GM21786 (cell line): ENCODE measurements around the gene SEC24D.

Experiments used
- ATAC-seq: cut with Tn5 transposase; IDR thresholded peaks from one replicate; pipeline ENCODE4 v1.9.1; 2021; ENCODE audit not compliant: unreplicated experiment

The SEC24D gene

GRCh38 chr4:118846979-118847378 lies 11.1 kb upstream of the SEC24D start:
- no peak for ATAC-seq

GRCh38 chr4:118845552-118846050 lies 9.7 kb upstream of the SEC24D start:
- ATAC-seq = no peak

GRCh38 chr4:118843237-118843636 lies 7.3 kb upstream of the SEC24D start:
- ATAC-seq = no peak

- ATAC-seq = no peak
These were observed 6.1 kb upstream of the SEC24D start for GRCh38 chr4:118842055-118842454.

- no peak for ATAC-seq
These were observed 3.4 kb upstream of the SEC24D start for GRCh38 chr4:118839221-118839927.

GRCh38 chr4:118837121-118837507 lies 1.2 kb upstream of the SEC24D start:
- no peak for ATAC-seq

- ATAC-seq = peak; percentile 28
These were observed 585 bp upstream of the SEC24D start for GRCh38 chr4:118836301-118837120.

- ATAC-seq = peak; percentile 73
These were observed 861 bp downstream of the SEC24D start for GRCh38 chr4:118834960-118835569.

- no peak for ATAC-seq
These were observed 1.9 kb downstream of the SEC24D start for GRCh38 chr4:118834070-118834469.

- ATAC-seq = no peak
These were observed 2.6 kb downstream of the SEC24D start for GRCh38 chr4:118833192-118833820.

GRCh38 chr4:118829107-118829506 lies 6.8 kb downstream of the SEC24D start:
- ATAC-seq = no peak

- no peak for ATAC-seq
These were observed 9.0 kb downstream of the SEC24D start for GRCh38 chr4:118826723-118827444.

- ATAC-seq = peak; percentile 78
These were observed 10.1 kb downstream of the SEC24D start for GRCh38 chr4:118825799-118826198.

- ATAC-seq = no peak
These were observed 11.8 kb downstream of the SEC24D start for GRCh38 chr4:118824141-118824540.

GRCh38 chr4:118823471-118823870 lies 12.5 kb downstream of the SEC24D start:
- no peak for ATAC-seq

- no peak for ATAC-seq
These were observed 14.2 kb downstream of the SEC24D start for GRCh38 chr4:118821590-118822293.

- ATAC-seq = no peak
These were observed 18.6 kb downstream of the SEC24D start for GRCh38 chr4:118817178-118817930.

- ATAC-seq = no peak
These were observed 19.3 kb downstream of the SEC24D start for GRCh38 chr4:118816538-118817177.

GRCh38 chr4:118814891-118815290 lies 21.0 kb downstream of the SEC24D start:
- no peak for ATAC-seq
